ENCODE data around the gene CDH20.
A peak's percentile ranks its signal among the peaks of the same experiment; 100 is the strongest.
"Not testable (repeated sequence)": the region's sequence is repeated elsewhere in the genome, so short reads cannot be mapped to it uniquely, and the experiment has no call there.

Gene CDH20

DNA sequence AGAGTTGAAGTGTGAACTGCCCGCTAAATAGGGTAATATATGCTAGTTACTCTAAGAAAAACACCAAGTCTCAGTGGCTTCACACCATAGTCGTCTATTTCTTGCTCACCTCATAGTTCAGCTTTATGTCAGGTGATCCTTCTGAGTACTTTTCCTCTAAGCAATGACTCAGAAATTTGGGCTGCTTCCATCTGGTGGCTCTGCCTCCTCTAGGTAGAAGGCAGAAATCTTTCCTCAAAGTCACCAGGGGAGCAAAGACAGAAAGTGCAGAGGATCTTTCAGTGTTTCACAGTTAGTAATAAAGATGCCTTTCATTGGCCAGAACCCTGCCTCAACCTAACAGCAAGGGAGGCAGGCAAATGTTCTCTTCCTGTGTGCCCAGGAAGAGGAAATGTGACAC lies 17.3 kb downstream of the CDH20 start:
- no peak for DNase-seq

DNA sequence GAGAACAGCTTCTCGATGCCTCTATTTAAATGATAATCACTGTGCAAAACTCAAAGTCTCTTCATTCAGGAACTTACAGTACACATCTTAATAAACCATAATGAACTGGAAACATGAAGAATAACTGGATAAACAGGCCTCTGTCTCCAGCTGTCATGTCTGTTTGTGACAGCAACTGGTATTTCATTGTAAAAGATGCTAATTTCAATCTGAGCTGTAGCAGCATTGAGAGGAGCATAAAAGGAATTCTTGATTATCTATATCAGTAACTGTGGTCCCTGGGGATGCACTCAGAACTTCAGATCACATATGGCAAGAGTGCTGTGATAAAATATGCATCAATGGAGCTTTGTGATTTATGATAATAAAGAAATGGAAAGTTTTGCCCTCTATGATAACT lies 18.8 kb downstream of the CDH20 start:
- DNase-seq, result no peak

DNA sequence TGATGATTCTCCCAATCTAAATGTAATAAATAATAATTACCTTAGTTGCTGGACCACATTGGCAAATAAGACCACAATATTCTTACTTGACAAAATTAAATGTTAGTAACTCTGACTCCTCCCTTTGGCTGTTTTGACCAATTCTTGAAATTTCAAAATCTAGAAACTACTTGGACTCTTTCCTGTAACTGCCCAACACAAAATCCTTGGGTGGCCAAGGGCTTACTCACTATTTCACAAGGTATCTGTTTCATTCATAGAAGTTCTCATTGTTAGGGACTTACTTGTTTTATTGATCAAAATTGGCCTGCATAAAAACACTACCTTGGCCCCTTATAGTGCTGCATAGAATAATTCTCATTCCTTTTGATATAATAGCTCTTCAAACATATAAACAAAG lies 19.4 kb downstream of the CDH20 start:
- DNase-seq, result no peak

DNA sequence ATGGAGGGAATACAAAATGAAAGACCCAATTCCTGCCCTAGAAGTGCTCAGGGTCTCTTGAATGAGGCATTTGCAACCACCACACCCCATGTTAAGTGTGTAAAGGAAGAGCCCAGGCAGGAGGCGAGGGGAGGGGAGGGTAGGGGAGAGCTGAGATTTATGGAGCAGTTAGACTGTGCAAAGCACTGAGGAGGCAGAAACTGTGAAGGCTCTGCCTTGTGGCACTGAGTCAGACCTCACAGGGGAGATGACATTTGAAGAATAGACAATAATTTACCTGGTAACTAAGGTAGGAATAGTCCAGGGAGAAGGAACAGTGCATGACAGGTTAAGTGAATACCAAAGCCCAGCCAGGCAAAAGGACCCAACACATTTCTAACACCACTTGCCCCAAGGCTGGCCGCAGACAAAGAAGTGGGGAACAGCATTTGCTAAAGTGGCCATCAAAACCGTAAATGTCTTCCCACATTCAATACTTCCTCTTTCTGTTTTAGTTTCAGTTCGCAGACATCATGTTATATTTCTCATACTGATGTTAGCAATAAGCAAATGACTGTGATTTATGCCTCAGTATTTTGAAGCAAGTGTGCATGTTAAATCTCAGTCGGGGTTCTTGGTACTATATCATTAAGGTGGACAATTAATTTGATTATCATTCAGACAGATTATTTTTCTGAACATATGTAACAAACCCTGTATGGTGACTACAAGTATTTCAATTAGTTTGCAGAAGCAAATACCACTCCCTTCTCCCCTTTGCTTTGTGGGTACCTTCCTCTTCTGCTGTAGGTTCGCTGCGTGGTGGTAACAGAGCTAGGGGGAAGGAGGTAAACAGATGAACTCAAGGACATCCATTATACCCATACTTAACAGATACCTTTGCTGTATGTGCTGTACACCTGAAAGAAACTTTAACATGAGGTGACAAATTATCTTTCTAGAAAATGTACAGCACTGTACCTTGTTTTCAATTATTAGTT lies 27.5 kb downstream of the CDH20 start:
- no peak for DNase-seq

DNA sequence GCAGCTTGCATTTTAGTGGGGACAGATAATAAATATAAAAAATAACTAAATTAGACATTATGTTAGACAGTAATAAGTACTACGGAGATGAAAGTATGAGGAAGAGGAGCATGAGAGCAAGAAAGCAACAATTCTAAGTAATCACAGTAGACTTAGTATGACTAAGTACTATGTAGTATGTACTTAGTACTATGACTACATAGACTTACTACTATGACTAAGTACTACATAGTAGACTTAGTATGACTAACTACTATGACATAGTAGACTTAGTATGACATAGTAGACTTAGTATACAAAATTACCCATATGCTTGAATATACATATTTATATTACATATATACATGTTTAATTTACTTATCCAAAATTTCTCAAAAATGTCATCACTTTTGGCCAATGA lies 29.3 kb downstream of the CDH20 start:
- no peak for DNase-seq

DNA sequence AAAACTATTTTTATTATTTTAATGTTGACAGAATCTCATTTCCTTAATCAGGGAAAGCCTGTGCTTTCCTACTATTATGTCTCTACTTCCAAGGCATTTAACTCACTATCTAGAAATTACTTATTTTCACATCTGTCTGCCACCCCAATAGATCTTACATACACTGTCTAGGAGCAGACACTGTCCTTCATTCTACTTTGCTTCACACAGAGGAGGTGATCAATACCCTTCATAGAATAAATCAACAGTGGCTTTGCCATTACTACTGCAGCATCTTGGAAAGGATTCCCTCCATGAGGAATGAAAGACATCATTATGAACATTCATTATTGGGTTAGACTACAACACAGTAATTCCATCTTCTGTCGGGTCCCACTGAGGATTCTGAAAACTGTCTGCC lies 31.7 kb downstream of the CDH20 start:
- DNase-seq, result no peak

DNA sequence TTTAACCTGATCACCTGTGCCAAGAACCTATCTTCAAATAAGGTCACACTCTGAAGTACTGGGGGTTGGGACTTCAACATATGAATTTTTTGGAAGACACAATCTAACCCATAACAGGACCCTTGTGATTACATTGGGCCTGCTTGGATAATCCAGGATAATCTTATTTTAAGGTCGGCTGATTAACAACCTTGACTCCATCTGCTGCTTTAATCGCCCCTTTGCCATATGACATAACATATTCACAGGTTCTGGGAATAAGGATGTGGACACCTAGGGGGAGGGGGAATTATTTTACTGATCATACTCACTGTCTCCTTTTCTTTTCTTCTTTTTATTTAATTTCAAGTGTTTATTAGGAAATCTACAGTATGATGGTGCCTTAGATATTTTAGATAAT lies 34.8 kb downstream of the CDH20 start:
- no peak for DNase-seq

DNA sequence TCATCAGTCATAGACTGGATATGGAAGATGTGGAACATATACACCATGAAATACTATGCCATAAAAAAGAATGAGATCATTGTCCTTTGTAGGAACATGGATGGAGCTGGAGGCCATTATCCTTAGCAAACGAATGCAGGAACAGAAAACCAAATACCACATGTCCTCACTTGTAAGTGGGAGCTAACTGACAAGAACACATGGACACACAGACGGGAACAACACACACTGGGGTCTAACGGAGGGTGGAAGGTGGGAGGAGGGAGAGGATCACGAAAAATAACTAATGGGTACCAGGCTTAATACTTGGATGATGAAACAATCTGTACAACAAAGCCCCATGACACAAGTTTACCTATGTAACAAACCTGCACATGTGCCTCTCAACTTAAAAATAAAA lies 36.4 kb downstream of the CDH20 start:
- DNase-seq, result not testable (repeated sequence)

DNA sequence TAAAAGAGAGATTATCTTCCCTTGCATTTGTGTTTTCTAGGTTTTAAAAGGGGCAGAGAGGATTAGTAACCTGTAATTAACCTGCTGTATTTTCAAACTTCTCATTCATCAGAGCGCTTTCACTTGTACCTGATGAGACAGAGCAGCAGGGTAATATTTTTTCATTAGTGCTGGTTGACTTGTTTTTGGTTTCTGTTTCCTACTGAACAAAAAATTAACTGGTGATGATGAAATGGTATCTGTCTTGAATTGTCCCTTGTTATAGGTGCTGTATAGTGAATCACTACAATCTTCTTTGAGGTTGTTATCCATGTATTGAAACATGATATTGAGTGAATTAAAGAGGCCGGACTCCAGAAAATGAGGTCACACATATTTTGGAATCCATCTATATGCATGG lies 37.9 kb downstream of the CDH20 start:
- peak; percentile 47 for DNase-seq

DNA sequence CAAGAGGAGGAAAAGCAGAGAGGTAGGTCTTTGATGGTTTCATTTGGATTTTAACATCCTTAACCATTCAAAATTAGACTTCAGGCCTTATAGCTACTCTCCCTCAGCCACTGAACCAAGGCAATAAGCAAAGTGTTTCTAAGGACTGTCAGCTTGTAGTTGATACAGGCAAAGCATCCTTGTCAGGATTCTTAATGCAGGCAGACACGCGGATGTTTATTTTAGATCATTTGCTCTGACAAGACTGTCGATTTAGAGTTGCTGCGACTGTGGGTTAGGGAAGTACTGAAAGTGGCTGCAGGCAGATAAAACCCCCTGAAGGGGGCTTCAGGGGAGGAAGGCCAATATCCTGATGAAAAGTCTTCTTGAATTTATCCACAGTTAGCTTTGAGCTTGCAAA lies 46.6 kb downstream of the CDH20 start:
- DNase-seq, result no peak

DNA sequence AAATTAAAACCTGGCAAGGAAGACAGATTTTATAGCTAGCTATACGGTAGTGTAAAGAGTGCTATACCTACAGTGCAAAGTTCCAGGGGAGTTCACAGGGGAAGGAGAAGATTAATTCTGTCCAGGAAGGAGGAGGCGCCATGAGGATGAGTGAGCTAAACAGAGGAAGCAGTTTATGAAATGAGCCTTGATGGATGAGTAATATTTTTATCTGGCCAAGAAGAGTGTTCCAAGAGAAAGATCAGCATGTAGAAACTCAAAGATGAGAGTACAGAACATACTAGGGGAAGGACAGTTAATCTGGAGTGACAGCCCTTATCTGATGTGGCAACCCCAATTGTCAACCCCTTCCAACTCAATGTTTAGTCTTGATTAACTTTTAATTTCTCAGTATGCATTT lies 54.8 kb downstream of the CDH20 start:
- DNase-seq, result no peak

DNA sequence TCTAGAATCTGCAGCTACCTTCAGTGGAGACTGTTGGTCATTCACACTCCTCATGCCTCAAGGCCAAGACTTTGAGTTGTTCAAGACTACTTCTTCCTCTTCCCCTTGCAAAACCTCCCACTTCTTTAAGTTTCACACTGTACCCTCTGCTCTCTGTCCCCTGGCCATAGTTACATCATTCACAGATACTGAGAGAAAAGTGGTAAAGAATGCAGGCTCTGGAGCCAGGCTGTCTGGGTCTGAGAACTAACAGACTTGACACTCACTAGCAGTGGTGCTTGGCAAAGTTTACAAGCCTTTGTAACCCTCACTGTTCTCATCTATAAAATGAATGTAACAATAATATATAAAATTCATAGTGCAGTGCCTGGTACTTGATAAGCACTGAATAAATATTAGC lies 61.8 kb downstream of the CDH20 start:
- DNase-seq, result no peak

DNA sequence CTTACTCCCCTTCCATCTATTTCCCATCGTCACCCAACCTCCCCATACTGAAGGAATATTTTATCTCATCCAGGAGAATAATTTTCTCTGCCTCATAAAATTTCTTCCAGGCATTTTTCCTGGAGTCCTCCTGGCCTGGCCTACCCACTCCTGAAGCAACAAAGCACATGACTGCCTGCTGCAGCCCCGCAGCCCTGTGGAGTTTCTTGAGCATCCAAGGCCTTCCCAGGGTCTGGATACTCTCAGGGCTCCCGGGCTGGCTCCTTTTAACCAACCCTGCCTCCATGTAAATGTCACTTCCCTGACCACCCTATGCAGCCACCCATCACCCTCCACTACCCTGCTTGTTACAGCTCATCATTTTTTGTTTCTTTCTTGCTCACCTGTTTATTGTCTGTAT lies 64.0 kb downstream of the CDH20 start:
- DNase-seq, result no peak

DNA sequence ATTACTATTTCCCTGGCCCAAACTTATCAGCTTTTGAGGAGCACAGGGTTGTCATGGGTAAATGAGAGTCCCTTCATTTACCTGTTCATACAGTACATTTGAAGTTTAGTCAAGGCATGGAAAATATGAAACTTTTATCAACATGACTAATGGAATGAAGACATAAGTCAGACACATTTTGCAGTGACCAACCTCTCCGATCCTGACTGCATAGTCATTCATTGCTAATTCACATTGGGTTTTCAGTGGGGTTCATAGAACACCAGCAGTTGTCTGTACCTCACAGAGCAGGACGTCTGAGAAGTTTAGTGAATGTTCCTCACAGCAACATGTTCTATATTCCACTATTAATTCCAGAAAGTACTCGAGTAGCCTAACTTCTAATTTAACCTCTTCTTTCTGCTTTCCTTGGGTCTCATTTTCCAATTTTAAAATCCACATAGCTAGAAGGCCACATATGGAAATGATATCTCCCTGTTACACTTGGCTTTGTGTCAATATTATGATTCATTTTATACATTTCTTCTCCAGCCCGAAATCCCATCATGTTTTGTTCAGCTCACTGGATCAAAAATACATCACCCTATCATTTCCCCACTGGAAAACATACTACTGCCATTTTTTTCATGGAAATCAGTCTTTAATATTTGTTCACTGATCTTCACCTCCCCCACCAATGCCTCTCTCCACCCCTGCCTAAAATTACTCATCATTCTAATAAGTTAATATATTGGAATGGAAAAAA lies 65.9 kb downstream of the CDH20 start:
- no peak for DNase-seq

DNA sequence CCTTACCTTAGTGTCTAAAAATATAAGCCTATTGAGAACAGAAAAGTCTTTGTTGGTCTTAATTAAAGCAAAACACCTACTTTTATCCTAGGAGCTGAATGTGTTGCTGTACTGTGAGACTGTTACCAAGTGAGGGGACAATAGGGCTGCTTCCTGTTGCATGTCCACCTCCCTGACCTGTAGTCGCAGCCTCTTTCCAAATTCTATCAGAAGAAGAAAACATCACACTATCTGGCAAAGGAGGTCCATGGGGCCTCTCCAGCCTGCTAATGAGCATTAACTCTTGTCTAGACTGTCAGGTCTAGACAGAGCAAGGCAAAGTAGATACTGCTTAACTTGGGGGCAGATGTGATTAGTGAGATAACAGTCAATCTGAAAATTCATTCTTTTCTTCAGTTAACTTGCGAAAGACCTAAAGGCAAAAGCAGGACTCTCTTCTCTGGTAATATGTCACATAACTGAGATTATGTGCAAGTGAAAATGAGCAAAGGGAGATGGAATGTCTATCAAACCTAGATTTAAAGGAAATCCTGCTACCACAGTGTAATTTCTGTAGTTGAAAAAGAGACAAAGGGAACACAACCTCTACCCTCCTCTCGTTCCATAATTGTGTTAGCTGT lies 66.9 kb downstream of the CDH20 start:
- no peak for DNase-seq

DNA sequence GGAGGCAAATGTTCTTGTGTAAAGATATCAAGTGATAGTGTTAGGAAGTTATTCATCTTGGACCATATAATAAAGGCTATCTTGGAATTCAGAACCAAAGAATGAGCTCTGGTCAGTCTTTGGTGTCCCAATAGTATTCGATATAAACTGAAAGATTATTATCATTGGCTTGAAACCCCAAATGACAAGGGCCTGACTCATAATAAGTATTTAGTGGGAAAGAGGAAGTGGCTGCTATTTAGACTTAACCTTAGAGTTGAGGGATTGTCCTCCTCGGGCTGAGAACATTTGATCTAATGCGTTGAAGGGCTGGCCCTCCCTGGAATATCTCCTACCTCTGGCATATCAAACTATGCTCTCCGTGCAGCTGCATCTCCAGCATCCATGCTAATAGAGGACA lies 67.5 kb downstream of the CDH20 start:
- DNase-seq, result no peak

DNA sequence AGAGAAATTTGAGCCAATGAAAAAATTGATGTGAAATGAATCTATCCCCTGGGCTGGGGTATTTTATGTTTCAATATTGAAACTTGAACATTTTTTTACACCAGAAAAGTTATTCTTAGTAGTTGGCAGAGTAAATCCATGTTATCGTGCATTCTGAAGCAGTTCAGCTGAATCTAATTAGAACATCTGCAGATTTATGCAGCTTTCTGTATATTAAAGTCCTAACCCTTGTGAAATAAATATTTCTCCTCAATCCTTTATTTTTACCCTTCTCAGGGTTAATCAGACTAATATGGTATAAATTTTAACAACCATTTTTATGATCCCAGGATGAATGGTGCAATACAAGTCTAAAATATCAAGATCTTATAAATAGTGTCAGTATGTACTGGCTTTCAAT lies 69.5 kb downstream of the CDH20 start:
- no peak for DNase-seq

DNA sequence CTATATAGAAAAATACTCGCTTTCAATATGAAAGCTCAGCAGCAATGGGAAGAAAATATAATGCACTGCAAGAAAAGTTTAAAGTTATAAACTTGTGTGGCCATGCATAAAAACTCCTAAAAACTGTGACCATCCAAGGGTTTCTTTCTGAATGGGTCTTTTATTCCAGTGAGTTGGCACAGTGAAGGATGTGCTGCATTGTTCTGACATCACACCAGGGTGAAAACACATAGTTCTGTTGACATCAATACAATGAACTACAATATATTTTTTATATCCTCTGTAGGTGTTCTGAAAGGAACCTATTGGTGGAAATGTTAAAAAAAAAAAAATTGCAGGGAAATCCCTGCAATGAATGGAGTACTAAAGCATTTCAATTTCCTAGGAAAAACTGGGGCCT lies 80.2 kb downstream of the CDH20 start:
- DNase-seq, result no peak

DNA sequence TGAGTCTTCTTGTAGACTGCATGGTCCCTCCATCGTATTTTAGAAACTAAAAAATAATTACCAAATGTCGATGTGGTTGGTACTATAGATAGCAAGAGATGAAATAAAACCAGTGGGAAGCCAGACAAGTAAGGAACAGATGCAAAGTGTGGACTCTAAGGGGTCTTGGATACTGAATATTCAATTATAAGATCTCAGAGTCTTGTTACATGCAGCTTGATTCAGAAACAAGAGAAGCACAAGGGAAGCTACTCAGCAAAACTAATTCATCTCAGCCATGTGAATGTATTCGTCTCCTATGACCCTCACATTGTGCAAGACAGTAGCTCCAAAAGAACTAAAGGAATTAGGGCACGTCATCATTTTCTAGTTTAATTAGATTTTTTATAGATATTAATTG lies 80.9 kb downstream of the CDH20 start:
- DNase-seq, result no peak

DNA sequence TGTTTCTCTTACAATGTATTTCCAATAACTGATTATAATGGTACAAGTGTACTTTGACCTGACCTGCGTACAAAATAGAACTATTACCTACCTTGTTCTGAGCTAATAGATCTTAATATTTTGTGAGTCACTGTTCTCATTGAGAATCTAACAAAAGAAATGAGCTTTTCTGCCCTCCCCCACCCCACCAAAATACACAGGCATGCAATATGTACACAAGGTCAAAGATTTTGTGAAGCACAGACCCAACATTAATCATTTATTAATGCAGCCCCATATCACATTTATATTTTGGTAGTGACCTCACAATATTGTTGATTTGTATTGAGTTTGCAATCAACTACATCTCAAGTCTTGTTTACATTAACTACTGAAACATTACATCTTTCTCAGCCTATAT lies 86.5 kb downstream of the CDH20 start:
- DNase-seq, result no peak

DNA sequence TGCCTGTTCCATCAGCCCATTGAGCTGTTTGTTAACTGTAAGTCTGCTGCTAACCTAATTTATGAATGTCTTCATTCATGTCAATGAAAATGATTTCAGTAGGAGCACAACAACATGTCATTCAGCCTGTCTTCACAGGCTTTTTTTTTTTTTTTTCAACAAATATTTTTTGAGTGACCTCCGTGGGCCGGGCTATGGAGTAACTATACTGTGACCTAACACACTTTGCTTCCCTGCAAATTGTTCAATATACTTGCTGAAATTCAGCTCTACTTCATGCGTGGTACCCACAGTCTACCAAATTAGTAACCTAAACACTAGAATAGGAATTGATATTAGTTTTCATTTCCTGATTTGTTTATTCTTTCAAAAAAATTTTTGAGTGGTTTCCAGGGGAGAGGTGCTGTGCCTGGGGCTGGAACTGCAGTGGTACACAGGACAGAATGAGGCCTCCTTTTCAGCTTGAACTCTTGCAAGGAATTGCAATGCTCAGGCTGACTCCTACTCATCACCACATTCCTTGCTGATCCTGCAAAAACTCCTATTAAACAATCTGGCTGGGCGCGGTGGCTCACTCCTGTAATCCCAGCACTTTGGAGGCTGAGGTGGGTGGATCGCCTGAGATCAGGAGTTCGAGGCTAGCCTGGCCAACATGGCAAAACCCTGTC lies 87.1 kb downstream of the CDH20 start:
- DNase-seq, result no peak

DNA sequence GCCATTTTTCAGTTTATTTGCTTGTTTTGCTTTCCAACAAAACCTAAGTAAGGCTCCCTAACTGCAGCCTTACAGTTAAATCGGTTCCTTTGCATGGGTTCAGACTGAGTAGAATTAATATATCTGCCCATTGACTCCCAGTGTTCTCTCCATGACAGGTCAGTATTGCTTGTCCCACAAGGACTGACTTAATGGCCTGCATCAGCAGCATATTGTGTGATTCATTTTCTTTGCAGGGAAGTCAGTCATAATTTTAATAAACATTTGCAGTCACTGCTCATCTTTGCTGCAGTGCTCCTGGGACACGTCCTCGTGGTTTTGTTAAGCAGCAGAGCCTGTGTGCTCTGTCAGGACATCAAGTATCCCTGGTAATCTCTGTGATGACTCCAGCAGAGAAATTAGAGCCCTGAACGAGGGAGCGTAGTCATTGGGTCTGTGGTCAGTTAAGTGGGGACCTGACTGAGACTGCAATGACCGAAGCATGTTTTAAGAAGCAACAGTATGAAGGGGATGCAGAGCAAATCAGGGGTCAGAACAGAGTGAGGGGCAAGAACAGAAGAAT lies 93.3 kb downstream of the CDH20 start:
- DNase-seq, result no peak

DNA sequence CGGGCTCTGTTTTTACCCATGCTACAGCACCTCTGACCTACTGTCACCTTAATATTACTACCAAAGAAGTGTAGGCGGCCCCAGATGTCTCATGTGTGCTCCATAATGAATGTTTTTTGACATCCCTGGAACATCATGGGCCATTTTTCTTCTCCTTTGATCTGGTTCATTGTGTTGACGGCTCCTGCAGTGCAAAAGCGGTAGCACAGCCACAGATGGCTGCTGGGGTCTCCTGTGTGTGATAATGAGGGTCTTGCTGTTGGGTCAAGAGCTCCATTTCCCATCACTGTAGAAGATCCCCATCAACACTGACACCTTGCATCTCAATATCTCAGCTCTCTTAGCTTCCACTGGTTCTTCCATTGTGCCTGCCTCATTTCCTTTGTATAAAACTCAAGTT lies 95.0 kb downstream of the CDH20 start:
- DNase-seq, result no peak
